Stimulated activated CD8-positive, alpha-beta memory T cell treated with anti-CD3 and anti-CD28 coated beads, Interleukin-4, amount 100 ng/mL, for 48 hours (primary cell): ENCODE results near the gene CYB561A3.

ENCODE experiments used
- DNase-seq: peaks from one replicate; pipeline ENCODE4 v3.0.0-alpha.2; 2020

CYB561A3 gene

DNA sequence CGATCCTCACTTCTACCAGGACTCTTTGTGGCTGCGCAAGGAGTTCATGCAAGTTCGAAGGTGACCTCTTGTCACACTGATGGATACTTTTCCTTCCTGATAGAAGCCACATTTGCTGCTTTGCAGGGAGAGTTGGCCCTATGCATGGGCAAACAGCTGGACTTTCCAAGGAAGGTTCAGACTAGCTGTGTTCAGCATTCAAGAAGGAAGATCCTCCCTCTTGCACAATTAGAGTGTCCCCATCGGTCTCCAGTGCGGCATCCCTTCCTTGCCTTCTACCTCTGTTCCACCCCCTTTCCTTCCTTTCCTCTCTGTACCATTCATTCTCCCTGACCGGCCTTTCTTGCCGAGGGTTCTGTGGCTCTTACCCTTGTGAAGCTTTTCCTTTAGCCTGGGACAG is 7.0 kb upstream of the CYB561A3 start:
- no peak for DNase-seq

DNA sequence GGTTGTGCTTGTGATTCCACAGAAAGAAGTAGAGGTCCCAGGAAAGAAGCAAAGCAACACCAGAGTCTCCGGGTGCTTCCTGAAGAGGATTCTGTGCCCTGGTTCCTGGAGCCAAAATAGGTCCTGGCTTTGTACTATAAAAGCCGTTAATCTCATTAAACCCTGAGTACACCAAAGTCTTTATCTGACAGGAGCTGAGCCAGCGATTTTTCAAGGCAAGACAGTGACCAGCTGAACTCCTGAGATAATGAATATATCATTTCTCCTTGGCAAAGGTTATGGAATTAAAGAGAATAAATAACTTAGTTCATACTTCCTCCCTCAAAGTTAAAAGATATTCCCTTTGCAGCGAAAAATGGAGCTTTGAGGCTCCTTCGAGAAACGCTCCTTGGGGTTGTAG is 5.7 kb upstream of the CYB561A3 start:
- no peak for DNase-seq

DNA sequence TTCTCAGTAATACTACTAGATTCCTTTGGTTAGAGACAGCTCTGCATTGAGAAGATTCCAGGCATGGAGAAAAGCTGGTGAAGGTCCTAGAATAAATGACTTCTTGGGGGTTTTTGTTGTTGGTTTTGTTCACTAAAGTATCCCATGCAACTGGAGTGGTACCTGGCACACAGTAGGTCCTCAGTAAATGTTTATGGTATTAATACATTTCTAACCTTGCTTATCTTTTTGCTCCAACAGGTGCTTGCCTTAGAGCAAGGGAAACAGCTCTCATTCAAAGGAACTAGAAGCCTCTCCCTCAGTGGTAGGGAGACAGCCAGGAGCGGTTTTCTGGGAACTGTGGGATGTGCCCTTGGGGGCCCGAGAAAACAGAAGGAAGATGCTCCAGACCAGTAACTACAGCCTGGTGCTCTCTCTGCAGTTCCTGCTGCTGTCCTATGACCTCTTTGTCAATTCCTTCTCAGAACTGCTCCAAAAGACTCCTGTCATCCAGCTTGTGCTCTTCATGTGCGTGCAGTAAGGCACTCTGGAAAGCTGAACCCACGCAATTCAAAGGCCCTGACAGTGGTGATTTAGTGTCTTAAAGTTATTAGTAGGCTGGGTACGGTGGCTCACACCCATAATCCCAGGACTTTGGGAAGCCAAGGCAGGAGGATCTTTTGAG is 2.5 kb upstream of the CYB561A3 start:
- no peak for DNase-seq

DNA sequence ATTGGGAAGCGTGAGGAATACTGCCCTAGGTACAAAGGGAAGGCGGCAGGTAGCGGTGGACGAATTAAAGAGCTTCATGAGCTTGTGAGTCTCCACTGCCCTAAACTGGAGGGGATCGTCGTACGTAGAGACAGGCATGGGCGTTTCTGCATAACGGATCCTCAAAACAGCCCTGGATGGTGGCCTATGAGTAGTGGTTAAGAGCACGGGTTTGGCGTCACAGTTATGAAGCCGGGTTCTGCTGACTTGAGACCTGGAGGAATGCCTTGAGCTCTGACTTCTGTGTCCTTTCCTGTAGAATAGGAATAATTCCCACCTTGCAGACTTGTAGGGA is 827 bp upstream of the CYB561A3 start:
- peak; percentile 49 for DNase-seq

DNA sequence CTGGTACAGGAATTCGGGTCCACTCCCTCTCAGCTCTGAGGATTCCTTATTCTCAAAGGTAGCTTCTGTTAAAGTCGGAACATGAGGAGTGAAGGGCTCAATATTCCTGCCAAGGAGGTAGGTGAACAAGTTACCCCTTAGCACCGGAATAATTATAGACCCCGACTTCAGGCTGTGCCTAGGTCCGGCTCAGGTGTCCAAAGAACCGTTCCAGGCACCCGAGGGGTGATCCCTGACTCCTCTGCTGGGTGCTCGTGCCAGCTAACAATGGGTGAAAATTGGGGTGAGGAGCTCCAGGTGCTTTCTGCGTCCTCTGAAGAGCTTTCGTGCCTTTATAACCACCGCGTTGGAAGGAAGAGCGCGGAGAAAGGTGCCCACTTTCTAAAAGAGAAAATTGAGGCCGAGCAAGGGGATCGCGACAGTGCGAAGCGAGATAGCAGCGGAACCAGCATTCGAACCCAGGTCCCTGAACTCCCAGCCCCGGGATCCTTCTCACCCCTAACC is 393 bp downstream of the CYB561A3 start:
- DNase-seq, result no peak

DNA sequence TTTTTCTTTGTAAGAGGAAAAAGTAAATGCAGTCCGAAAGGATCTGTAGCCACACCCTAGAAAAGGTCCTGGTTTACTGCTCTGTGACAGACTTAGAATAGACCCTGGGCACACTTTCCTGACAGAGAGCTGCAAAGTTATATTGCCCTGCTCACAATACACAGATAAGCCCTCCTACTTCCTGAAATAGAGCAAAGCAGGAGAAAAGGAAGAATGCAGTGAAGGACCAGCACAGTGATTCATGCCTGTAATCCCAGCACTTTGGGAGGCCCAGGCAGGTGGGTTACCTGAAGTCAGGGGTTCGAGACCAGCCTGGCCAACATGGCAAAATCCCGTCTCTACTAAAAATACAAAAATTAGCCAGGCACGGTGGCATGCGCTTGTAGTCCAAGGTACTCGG is 2.2 kb downstream of the CYB561A3 start:
- DNase-seq, result no peak

DNA sequence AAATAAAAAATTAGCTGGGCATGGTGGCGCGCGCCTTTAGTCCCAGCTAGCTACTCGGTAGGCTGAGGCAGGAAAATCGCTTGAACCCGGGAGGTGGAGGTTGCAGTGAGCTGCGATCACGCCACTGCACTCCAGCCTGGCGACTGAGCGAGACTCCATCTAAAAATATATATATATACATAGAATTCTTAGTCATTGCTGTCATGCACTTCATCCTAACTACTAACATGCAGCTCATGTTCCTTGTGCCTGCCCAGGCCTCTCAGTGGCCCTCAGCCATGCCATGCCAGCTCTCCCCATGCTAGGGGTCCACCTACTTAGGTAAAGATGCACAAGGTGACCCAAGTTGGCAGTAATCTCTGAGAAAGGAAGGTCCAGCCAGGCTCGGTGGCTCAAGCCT is 3.1 kb downstream of the CYB561A3 start:
- no peak for DNase-seq

DNA sequence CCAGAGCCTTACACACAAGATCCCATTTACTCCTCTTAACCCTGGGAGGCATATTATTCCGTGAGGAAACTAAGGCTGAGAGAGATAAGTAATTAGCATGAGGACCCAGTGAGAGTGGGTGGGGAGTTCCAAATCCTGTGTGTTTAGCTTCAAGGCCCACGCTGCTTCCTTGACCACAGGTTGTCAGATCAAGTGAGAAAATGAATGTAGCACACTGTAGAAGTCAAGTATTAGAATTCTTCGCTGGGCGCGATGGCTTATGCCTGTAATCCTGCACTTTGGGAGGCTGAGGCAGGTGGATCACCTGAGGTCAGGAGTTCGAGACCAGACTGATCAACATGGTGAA is 3.8 kb downstream of the CYB561A3 start:
- no peak for DNase-seq

DNA sequence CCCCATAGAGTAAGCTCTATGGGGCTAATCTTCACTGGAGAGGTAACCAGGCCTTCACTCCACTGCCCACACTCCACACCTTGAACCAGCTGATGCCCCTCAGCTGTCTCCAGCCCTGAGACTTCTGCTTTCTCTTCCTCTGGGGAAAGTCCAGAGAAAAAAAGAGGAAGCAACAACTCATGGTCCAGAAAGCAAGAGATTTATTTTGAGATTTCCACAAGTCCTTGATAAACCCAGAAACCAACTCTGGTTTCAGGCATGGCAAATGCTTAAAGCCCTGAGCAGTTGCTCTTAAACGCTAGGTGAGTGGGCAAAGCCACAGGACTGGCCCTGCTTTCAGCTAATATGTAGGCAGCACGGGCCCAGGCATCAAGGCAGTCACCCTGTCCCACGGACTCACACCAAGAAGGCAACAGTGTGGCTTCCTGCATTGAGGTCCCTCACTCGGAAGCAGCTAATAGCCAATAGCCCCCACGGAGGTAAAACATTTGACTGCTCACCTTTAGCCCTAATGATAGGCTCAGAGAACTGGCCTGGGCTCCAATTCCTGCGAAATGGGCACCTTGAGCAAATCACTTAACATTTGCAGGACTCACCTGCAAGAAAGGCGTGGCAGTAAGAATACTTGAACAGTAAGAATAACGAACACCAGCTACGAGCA is 4.3 kb downstream of the CYB561A3 start:
- no peak for DNase-seq

DNA sequence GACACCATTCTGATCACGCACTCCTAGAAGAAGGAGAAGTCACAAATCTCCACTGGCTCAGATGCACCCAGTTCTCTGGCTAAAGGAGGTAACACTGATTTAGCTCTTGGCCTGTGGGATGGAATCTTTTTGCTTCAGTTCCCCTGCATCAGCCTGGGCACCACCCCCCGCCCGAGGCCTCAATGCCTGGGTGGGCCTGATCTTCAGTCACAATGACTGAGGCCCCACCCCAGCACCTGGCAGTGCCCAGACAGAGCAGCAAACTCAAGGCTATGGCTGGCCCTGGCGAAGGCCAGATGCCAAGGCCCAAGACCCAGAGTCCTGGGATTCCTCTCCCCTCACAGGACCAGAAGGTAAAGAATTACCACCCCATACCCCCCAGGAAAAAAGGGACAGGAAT is 5.0 kb downstream of the CYB561A3 start:
- no peak for DNase-seq

DNA sequence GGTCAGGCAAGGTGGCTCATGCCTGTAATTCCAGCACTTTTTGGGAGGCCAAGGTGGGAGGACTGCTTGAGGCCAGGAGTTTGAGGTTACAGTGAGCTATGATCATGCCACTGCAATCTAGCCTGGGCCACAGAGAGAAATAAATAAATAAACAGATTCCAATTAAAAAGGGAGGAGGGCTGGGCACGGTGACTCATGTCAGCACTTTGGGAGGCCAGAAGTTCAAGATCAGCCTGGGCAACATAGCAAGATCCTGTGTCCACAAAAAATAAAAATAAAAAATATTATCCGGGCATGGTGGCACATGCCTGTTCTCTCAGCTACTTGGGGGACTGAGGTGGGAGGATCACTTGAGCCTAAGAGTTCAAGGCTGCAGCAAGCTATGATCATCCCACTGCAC is 7.5 kb downstream of the CYB561A3 start:
- no peak for DNase-seq

DNA sequence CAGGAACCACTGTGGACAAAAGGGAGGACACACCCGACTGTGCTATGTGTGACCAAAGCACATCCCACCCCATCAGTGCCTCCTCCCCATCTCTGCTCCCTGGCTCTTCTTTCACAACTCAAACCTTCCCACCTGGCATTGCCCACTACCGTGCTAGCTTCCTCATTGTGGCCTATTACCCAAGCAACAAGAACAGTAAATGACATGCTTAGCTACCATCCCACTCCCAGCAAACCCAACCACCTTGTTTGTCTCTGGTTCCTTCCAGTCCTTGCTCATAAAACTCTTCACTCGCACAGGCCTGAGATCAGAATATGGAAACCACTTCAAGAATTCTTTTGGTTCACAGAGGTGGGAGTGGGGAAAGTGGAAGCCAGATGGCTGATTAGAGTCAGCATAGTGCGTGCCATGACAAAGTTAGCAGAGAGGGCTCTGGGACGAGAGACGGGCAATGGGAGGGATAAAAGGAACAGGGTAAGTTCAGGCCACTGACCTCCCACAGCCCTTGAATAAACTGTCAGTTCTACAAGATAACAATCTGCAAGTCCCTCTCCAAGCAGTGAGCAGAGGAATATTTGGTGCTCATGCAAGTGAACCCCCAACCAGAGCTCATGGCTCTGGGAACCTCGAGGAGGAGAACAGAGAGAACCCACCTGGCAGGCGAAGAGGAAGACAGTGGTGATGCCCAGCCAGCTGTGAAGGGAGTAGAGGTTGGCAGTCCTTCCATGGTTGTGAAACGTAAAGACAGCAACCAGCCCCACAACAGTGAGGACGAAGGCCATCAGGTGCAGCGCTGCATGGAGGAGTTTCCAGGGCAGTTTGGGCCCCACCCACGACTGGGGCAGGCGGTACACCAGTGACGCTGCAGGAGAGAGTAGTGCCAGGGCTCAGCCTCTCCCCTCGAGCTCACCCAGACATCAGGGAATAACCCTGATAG is 8.3 kb downstream of the CYB561A3 start:
- no peak for DNase-seq

DNA sequence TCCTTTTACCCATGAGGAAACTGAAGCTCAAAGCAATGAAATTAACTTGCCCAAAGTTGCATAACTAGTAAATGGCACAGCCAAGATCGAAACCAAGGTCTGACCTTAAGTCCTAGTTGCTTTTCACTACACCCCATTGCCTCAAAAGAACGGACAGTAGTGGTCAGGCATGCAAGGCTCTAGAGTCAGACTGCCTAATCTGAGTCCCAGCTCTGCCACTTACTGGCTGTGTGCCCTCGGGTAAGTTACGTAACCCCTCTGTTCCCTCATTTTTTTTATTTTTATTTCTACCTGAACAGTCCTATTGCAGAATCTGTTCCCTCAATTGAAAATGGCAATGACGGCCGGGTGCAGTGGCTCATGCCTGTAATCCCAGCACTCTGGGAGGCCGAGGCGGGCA is 9.6 kb downstream of the CYB561A3 start:
- DNase-seq, result no peak

DNA sequence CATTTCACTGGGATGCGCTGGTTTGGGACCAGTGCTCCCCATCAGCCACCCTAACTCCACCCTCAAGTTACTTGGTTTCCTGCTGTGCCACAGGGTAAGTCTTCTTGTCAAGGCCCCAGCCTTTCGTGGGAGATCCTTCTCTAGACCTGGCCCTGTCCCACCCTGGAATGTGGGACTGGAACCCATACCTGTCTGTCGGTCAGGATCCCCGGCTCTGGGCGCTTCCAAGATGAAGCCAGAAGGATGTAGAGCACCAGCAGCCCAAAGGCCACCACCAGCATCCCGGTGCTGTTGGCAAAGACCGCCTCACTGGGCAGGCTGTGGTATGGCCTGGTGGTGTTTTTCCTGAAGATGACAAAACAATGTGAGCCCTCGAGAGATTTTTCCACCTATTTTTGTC is 10.9 kb downstream of the CYB561A3 start:
- no peak for DNase-seq

DNA sequence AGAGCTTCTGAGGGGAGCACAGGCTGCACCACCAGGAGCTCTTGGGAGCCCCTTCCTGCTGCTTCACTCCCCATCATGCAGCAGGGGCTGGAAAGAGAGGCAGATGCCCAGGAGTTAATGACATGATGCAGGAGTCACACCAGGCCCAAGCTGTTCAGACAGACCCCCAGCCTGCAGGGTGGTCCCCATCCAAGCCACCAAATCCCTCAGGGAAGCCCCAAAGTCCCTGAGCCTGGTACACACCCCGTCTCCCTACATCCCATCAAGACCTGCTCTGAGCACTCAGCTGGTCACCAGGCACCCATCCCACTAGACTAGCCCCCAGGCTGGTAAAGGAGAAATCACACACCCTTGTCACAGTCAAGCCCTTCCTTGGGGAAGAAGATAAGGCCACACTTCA is 11.3 kb downstream of the CYB561A3 start:
- DNase-seq, result no peak

DNA sequence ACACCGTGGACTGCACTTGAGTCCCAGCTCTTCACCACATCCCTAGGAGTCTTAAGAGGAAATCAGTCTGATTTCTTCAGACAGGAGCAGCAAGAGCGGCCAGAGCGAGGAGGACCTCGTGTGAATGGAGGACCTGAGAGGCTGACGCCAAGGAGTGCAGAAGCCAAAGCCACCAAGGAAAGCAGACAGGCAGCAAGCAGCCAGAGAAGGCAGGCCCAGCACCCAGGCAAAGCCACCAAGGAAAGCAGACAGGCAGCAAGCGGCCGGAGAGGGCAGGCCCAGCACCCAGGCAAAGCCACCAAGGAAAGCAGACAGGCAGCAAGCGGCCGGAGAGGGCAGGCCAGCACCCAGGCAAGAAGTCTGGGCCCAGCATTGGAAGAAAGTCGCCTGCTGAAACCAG is 11.8 kb downstream of the CYB561A3 start:
- no peak for DNase-seq

DNA sequence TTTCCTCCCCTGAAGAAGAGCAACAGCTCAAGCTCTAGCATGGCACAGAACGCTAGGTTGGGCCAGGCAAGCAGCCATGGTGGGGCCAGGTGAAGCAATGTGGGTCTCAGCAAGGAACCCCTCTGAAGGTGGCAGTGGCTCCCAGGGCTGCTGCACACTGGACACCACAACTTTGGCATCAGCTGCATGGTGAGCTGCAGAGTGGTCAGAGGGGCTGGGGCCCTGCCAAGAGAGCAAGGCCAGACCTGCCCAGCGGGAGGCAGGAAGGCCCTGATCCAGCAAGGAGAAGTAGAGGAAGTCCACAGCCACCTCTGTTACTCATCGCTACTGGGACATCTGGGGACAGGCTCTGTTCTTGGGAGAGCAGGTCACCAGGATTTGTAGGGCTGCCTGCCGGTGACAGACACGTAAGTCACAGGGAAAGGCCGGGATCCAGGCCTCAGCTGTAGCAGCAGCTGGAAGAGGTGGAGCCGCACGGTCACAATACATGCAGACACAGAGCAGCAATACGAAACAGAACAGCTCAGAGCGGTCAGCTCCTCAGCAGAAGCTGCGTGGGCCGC is 12.4 kb downstream of the CYB561A3 start:
- DNase-seq, result no peak

DNA sequence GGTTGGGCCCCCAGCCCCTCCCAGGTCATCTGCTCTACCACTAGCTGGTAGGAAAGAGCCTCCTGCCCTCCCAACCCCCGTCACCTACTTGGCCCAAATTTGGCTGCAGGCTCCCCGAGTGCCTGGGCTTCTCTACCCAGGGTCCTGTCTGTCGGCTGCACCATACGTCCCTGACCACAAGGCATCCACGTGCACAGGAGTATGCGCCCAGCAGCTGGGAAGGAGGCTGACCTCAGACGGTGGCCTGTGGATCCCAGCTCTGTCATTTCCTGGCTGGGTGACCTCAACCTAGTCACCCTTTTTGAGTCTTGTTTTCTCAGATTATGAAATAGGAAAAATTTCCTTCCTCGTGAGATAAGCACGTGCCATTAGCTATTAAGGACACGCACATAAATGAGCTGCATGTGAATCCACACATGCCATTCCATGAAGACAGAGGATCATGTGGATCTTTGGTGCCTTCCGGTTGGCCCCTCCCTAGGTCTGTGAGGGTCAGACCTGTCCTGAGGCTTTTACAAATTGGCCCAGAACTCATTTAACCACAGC is 13.7 kb downstream of the CYB561A3 start:
- no peak for DNase-seq

DNA sequence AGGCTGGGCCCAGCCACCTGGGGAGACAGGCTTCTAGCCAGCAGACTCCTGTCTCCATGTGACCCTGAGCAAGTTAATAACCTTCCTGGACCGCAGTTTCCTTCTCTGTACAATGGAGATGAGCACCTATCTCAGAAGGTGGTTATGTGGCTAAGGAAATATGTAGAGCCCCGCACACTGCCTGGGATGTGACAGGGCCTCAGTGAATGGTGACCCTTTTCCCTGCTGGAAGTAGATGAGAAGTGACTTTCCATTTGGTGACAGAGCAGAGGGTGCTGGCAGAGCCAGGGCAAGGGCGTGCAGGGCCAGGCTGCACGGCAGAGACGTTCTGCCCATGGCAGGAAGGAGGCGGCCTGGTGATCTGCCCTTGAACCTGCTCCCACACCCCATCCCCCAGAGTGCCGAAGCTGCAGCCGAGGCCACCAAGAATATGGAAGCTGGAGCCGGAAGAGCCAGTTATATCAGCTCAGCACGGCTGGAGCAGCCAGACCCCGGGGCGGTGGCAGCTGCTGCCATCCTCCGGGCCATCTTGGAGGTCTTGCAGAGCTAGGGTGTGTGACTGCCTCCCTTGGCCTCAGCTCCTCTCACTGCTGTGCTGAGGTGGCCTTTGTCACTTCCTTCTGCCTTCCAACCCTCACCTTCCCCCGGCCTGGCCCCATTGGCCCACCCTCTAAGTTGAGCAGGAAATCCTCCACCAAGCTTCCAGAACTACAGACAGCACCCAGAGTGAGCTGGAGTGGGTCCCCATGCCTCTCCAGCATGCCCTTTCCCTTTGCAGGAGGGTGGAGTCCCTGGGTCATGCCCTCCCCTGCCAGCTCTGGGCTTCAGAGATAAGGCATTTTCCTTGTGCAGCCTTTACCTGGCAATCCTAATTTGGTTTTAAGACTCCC is 15.5 kb downstream of the CYB561A3 start:
- DNase-seq, result no peak

DNA sequence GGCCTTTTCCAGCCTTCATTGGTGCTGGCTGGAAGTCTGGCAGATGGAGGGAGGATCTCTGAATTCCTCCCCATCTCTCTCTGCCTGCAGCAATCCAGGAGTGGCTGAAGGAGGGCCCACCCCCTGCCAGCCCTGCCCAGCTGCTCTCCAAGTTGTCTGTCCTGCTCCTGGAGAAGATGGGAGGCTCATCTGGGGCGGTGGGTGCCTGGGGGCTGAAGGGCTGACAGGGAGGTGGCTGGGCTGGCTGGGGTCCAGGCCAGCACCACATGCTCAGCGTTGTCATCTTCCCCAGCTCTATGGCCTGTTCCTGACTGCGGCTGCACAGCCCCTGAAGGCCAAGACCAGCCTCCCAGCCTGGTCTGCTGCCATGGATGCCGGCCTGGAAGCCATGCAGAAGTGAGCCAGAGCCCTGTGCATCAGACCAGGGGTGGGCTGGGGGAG is 16.5 kb downstream of the CYB561A3 start:
- DNase-seq, result no peak

DNA sequence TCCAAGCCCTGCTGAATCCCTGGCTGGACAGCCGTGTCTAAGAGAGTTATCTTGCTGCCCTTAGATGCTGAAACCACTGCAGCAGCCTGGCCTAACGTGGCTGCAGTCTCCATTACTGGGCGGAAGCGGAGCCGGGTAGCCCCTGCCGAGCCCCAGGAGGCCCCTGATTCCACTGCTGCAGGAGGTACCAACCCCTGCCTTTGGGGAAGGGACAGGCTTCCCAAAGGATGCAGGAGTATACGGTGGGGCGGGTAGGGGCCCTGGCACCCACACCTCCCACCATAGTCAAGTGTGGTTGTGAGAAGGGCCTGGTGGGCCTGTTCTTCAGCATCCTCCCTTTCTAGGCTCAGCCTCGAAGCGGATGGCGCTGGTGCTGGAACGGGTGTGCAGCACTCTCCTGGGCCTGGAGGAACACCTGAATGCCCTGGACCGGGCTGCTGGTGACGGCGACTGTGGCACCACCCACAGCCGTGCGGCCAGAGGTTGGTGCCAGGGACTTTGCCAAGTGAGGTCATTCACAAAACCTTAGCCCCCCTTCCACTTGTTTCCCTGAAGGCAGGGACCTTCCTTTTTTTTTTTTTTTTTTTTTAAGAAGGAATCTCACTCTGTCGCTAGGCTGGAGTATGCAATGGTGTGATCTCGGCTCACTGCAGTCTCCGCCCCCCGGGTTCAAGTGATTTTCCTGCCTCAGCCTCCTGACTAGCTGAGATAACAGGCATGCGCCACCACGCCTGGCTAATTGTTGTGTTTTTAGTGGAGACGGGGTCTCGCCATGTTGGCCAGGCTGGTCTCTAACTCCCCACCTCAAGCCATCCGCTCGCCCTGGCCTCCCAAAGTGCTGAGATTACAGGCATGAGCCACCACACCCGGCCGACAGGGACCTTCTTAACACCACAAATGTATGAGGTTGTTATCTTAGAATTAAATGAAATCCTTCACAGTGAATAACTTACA is 17.6 kb downstream of the CYB561A3 start:
- no peak for DNase-seq
